GM19035 (cell line): ENCODE data around the gene LPIN1.
"Not testable (repeated sequence)": the region's sequence is repeated elsewhere in the genome, so short reads cannot be mapped to it uniquely, and the experiment has no call there.

Experiments
- ATAC-seq: cut with Tn5 transposase; IDR thresholded peaks from one replicate; pipeline ENCODE4 v1.9.1; 2021; ENCODE audit not compliant: unreplicated experiment

The LPIN1 gene

GRCh38 chr2:11743846-11744553, 2.4 kb upstream of the LPIN1 start:
- peak; percentile 45 for ATAC-seq

GRCh38 chr2:11744631-11745394, 1.6 kb upstream of the LPIN1 start:
- ATAC-seq = no peak

- ATAC-seq = no peak
Measured at GRCh38 chr2:11745613-11746375, 638 bp upstream of the LPIN1 start.

- no peak for ATAC-seq
Measured at GRCh38 chr2:11746807-11747459, 501 bp downstream of the LPIN1 start.

- no peak for ATAC-seq
Measured at GRCh38 chr2:11748018-11748860, 1.8 kb downstream of the LPIN1 start.

- ATAC-seq = no peak
Measured at GRCh38 chr2:11748861-11749645, 2.6 kb downstream of the LPIN1 start.

GRCh38 chr2:11749646-11750349, 3.4 kb downstream of the LPIN1 start:
- peak; percentile 14 for ATAC-seq

- ATAC-seq = peak; percentile 34
Measured at GRCh38 chr2:11750422-11750821, 4.0 kb downstream of the LPIN1 start.

GRCh38 chr2:11750917-11751316, 4.5 kb downstream of the LPIN1 start:
- ATAC-seq = no peak

- ATAC-seq = no peak
Measured at GRCh38 chr2:11752906-11753305, 6.5 kb downstream of the LPIN1 start.

- ATAC-seq = peak; percentile 69
Measured at GRCh38 chr2:11753452-11753885, 7.0 kb downstream of the LPIN1 start.

- peak; percentile 33 for ATAC-seq
Measured at GRCh38 chr2:11753886-11754699, 7.7 kb downstream of the LPIN1 start.

- ATAC-seq = no peak
Measured at GRCh38 chr2:11754700-11755015, 8.2 kb downstream of the LPIN1 start.

- ATAC-seq = no peak
Measured at GRCh38 chr2:11757101-11757500, 10.7 kb downstream of the LPIN1 start.

- ATAC-seq = no peak
Measured at GRCh38 chr2:11758187-11758586, 11.8 kb downstream of the LPIN1 start.

- no peak for ATAC-seq
Measured at GRCh38 chr2:11758647-11759046, 12.2 kb downstream of the LPIN1 start.

- ATAC-seq = not testable (repeated sequence)
Measured at GRCh38 chr2:11759182-11759975, 12.9 kb downstream of the LPIN1 start.
